ENCODE measurements around the gene NFE2L2.

DNA sequence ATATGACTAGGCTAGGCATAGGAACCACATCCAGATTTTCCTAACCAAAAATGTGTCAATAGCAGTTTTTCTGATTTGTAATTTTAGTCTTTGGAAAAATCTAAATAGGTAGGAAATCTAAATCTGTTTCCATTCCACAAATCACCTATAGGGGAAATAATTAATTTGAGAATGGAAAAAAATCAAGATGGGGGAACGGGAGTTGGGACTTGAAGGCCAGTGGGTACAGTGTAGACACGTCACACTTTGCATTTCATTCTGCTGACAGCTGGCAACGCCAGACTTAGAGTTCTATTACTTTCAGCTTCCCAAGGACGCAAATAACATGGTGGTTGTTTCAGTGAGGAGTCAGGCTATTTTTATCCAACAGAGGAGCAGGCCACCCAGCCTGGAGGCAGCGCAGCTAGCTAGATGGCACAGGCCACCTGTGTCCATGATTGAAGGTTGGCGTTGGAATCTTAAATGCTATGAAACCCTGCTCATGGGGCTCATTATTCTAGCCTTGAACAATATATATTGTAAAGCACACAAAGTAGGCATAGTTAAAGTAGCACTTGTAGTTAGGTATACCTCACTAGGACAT is 28.6 kb downstream of the NFE2L2 start:
- TF ChIP-seq, protein P1, sequence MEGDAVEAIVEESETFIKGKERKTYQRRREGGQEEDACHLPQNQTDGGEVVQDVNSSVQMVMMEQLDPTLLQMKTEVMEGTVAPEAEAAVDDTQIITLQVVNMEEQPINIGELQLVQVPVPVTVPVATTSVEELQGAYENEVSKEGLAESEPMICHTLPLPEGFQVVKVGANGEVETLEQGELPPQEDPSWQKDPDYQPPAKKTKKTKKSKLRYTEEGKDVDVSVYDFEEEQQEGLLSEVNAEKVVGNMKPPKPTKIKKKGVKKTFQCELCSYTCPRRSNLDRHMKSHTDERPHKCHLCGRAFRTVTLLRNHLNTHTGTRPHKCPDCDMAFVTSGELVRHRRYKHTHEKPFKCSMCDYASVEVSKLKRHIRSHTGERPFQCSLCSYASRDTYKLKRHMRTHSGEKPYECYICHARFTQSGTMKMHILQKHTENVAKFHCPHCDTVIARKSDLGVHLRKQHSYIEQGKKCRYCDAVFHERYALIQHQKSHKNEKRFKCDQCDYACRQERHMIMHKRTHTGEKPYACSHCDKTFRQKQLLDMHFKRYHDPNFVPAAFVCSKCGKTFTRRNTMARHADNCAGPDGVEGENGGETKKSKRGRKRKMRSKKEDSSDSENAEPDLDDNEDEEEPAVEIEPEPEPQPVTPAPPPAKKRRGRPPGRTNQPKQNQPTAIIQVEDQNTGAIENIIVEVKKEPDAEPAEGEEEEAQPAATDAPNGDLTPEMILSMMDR (IDR thresholded peaks at IDR 0.05; ENCODE audit: insufficient read depth, low read length, poor library complexity, severe bottlenecking), result no peak
- TF ChIP-seq EZH2phosphoT487 (conservative IDR thresholded peaks at IDR 0.05; ENCODE audit: low read length), result no peak

Measured in SU-DHL-6 (cell line).